Fibroblast of mammary gland (primary cell): ENCODE measurements around the gene CD109.
A peak's percentile ranks its signal among the peaks of the same experiment; 100 is the strongest.
"Not testable (repeated sequence)": the region's sequence is repeated elsewhere in the genome, so short reads cannot be mapped to it uniquely, and the experiment has no call there.

ENCODE experiments used
- DNase-seq: peaks from one replicate; pipeline ENCODE4 v3.0.0-alpha.2; 2010; ENCODE audit warnings: low read depth
- H3K4me3 ChIP-seq: 2 replicates; pipeline ENCODE4 v1.5.1; 2011; ENCODE audit warnings: low read depth, mild to moderate bottlenecking, low read length, moderate library complexity; ENCODE audit not compliant: control insufficient read depth
- CTCF ChIP-seq: conservative IDR thresholded peaks from 2 replicates; pipeline ENCODE4 v1.5.1; 2011; ENCODE audit warnings: low read depth, low read length, inconsistent platforms; ENCODE audit not compliant: control insufficient read depth, insufficient read depth

Gene CD109

GRCh38 chr6:73667798-73668197 lies 28.2 kb upstream of the CD109 start:
- H3K4me3 ChIP-seq: no peak overlapping the region
- no peak for DNase-seq
- no peak for TF ChIP-seq CTCF

GRCh38 chr6:73669005-73669404 lies 27.0 kb upstream of the CD109 start:
- DNase-seq: no peak
- TF ChIP-seq CTCF: no peak
- H3K4me3 ChIP-seq: no peak overlapping the region

- no peak overlapping the region for H3K4me3 ChIP-seq
- TF ChIP-seq CTCF: no peak
- DNase-seq: no peak
Measured at GRCh38 chr6:73671911-73672685, 23.9 kb upstream of the CD109 start.

GRCh38 chr6:73675466-73676098 lies 20.4 kb upstream of the CD109 start:
- no peak overlapping the region for H3K4me3 ChIP-seq
- TF ChIP-seq CTCF: peak; percentile 96
- DNase-seq: peak; percentile 84

GRCh38 chr6:73679009-73679408 lies 17.0 kb upstream of the CD109 start:
- TF ChIP-seq CTCF: no peak
- H3K4me3 ChIP-seq: no peak overlapping the region
- DNase-seq: no peak

- not testable (repeated sequence) for DNase-seq, H3K4me3 ChIP-seq
Measured at GRCh38 chr6:73679846-73680245, 16.2 kb upstream of the CD109 start.

- no peak overlapping the region for H3K4me3 ChIP-seq
- no peak for DNase-seq
- no peak for TF ChIP-seq CTCF
Measured at GRCh38 chr6:73680289-73680918, 15.6 kb upstream of the CD109 start.

GRCh38 chr6:73683574-73683973 lies 12.4 kb upstream of the CD109 start:
- H3K4me3 ChIP-seq, DNase-seq: not testable (repeated sequence)
